Stimulated activated CD8-positive, alpha-beta memory T cell treated with anti-CD3 and anti-CD28 coated beads, Interleukin-7, amount 100 ng/mL, for 1 hour (primary cell): ENCODE data around the gene PNP.
"Not testable (repeated sequence)": the region's sequence is repeated elsewhere in the genome, so short reads cannot be mapped to it uniquely, and the experiment has no call there.

ENCODE experiments used
- DNase-seq, 2 donors: peaks; one replicate each; pipeline ENCODE4 v3.0.0-alpha.2; 2020; ENCODE audit warnings: low read depth in 2 of 2

The PNP gene

GRCh38 chr14:20469242-20469889 lies at the start of gene PNP:
TSS of gene PNP (plus strand) at chr14:20469406. CDS start at chr14:20469525, 119 bp downstream.
- DNase-seq: peak; percentile 61 to 71

GRCh38 chr14:20419419-20419818 lies 49.8 kb upstream of the PNP start:
- DNase-seq: no peak

- DNase-seq: no peak
Measured at GRCh38 chr14:20421267-20421666, 47.9 kb upstream of the PNP start.

- no peak for DNase-seq
Measured at GRCh38 chr14:20422886-20423285, 46.3 kb upstream of the PNP start.

- no peak for DNase-seq
Measured at GRCh38 chr14:20424851-20425250, 44.4 kb upstream of the PNP start.

- no peak for DNase-seq
Measured at GRCh38 chr14:20427231-20428009, 41.8 kb upstream of the PNP start.

GRCh38 chr14:20428010-20428365 lies 41.2 kb upstream of the PNP start:
- no peak for DNase-seq

- DNase-seq: no peak
Measured at GRCh38 chr14:20428802-20429201, 40.4 kb upstream of the PNP start.

- DNase-seq: no peak
Measured at GRCh38 chr14:20429801-20430669, 39.2 kb upstream of the PNP start.

GRCh38 chr14:20434701-20435581 lies 34.3 kb upstream of the PNP start:
- DNase-seq: no peak

- DNase-seq: no peak
Measured at GRCh38 chr14:20435582-20436362, 33.4 kb upstream of the PNP start, which contains the start of gene KLHL33. TSS of gene KLHL33 (minus strand) at chr14:20436166. CDS start at chr14:20435811, 355 bp downstream.

- DNase-seq: no peak
Measured at GRCh38 chr14:20436363-20436755, 32.8 kb upstream of the PNP start.

- DNase-seq: no peak
Measured at GRCh38 chr14:20438664-20439063, 30.5 kb upstream of the PNP start.

GRCh38 chr14:20440465-20440864 lies 28.7 kb upstream of the PNP start:
- no peak for DNase-seq

- no peak for DNase-seq
Measured at GRCh38 chr14:20440882-20441281, 28.3 kb upstream of the PNP start.

- no peak for DNase-seq
Measured at GRCh38 chr14:20441461-20441860, 27.7 kb upstream of the PNP start.

- DNase-seq: not testable (repeated sequence)
Measured at GRCh38 chr14:20443650-20444049, 25.6 kb upstream of the PNP start.

GRCh38 chr14:20446889-20447288 lies 22.3 kb upstream of the PNP start:
- DNase-seq: no peak

- DNase-seq: not testable (repeated sequence)
Measured at GRCh38 chr14:20452831-20453230, 16.4 kb upstream of the PNP start.

GRCh38 chr14:20454516-20455354 lies 14.5 kb upstream of the PNP start, which contains the start of the genes APEX1 and OSGEP:
TSS of gene APEX1 (plus strand) at chr14:20455226. CDS start at chr14:20455646, 420 bp downstream.
TSS of gene OSGEP (minus strand) at chr14:20454812. CDS start at chr14:20454683, 129 bp downstream.
- peak; percentile 93 to 94 for DNase-seq
